ENCODE results near the gene LIN52. TPM values are rescaled to one million over a fixed set of nuclear protein-coding genes. Genes with fewer than 3 reads are reported as not detected.
"Not testable (repeated sequence)": the region's sequence is repeated elsewhere in the genome, so short reads cannot be mapped to it uniquely, and the experiment has no call there.

LIN52 gene
- total RNA-seq, 1 donor from 2014 or later: 5.1 TPM

DNA sequence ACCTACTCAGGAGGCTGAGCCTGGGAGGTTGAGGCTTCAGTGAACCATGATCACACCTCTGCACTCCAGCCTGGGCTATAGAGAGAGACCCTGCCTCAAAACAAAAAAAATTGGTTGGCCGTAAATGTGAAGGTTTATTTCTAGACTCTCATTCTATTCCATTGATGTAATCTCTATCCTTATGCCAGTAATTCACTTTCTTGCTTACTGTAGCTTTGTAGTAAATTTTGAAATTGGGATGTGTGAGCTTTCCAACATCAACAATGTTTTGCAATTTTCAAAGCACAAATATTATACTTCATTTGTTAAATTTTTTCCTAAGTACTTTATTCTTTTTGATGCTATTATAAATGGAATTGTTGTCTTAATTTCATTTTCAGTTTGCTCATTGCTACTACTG is 24.6 kb downstream of the LIN52 start:
- no peak for DNase-seq (ENCODE audit: low read depth)

DNA sequence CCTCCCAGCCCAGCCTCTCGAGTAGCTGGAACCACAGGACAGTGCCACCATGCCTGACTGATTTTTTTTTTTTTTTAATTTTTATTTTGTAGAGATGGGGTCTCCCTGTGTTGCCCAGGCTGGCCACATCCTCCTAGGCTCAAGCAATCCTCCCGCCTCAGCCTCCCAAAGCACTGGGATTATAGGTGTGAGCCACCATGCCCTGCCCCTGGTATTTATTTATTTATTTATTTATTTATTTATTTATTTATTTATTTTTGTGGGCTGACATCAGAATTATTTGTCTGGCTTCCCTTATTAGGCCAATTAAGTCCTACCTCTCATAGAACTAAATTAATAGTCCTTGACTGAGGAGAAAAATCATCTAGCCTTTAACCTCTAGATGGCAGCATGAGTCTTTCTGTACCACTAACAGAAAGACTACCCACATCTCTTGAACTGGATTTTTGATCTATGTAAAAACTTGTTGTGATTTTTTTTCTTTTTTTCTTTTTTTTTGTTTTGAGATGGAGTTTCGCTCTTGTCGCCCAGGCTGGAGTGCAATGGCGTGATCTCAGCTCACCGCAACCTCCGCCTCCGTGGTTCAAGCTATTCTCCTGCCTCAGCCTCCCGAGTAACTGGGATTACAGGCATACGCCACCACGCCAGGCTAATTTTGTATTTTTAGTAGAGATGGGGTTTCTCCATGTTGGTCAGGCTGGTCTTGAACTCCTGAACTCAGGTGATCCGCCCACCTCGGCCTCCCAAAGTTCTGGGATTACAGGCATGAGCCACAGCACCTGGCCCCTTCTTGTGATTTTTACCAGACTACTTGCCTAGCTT is 26.9 kb downstream of the LIN52 start:
- DNase-seq (ENCODE audit: low read depth): peak; percentile 72

DNA sequence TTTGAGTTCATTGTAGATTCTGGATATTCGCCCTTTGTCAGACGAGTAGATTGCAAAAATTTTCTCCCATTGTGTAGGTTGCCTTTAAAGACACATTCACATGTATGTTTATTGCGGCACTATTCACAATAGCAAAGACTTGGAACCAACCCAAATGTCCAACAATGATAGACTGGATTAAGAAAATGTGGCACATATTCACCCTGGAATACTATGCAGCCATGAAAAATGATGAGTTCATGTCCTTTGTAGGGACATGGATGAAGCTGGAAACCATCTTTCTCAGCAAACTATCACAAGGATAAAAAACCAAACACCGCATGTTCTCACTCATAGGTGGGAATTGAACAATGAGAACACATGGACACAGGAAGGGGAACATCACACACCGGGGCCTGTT is 40.7 kb downstream of the LIN52 start:
- DNase-seq (ENCODE audit: low read depth): not testable (repeated sequence)

DNA sequence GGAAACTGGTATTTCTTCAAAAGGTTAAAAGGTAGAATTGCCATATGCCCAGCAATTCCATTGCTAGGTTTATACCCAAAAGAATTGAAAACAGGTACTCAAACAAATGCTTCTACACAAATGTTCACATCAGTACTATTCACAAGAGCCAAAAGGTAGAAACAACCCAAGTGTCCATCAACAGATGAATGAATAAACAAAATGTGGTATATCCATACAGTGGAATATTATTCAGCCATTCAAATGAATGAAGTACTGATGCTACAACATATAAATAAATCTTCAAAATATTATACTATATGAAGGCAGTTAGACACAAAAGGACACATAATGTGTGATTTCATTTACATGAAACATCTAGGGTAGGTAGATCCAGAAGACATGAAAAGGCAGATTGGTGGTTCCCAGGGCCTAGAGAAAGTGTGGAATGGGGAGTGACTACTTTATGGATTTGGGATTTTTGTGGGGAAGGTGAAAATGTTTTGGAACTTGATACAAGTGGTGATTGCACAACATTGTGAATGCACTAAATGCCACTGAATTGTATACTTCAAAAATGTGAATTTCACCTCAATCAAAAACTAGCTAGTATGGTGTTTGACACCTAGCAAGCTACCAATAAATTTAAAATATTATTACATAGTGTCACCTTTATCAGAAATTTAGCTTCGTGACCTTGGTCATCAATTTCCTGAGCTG is 41.7 kb downstream of the LIN52 start:
- DNase-seq (ENCODE audit: low read depth): no peak

DNA sequence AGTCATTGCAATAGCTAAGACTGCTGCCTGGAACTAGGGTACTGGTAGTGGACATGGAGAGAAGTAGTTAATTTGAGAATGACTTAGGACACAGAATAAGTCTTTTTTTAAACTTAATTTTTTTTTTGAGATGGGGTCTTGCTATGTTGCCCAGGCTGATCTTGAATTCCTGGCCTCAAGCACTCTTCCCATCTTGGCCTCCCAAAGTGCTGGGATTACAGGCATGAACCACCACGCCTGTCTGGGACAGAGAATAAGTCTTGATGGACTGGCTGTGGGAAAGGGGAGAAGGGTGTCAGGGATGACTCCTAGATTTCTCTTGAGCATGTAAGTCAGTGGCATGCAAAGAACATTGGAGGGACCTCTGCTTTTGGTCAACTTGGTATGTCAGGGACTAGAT is 42.9 kb downstream of the LIN52 start:
- DNase-seq (ENCODE audit: low read depth): no peak

DNA sequence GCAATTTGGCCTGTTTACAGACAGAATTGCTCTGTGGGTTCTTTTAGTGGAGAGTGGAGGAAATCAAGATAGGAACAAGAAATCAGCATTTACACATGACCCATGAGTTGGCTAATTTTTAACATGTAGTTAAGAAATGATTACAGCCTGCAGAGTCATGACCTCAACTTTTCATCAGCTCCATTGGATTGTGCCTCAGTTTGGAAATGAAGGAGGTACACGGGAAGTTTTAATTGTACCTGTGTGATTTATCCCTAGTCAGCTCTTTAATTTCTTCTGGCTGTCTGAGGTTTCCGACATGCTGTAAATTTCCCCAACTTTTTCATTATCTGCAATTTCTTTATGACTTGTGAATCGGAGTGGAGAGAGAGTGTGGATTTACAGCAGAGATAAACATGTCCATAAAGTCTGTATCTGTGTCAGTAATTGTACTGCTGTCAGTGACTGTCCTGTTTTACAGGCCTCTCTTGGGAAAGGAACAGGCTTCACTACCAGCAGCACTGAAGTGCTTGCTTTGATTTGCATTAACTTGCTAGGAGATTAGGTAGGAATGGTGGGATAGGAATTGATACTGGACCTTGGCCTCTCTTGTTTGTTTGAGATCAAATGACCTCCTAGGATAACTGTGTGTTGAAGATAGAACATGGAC is 49.2 kb downstream of the LIN52 start:
- DNase-seq (ENCODE audit: low read depth): peak; percentile 80

DNA sequence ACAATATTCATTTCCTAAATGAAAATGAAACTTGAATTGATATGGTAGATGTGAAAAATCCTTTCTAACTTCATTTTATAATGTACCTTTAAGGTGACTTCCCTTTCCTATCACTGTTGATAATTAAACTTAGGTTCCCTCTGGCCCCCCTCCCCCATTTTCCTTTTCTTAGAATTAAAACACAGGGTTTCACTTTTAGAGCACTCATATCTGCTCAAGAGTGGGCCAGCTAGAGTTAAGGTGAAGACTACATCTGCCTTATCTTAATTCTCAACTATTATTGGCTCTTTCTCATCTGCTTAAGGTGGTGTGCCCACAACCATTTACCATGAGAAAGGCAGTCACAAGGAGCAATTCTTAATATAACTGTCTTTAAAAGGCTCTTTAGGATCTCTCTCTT is 49.7 kb downstream of the LIN52 start:
- DNase-seq (ENCODE audit: low read depth): no peak

DNA sequence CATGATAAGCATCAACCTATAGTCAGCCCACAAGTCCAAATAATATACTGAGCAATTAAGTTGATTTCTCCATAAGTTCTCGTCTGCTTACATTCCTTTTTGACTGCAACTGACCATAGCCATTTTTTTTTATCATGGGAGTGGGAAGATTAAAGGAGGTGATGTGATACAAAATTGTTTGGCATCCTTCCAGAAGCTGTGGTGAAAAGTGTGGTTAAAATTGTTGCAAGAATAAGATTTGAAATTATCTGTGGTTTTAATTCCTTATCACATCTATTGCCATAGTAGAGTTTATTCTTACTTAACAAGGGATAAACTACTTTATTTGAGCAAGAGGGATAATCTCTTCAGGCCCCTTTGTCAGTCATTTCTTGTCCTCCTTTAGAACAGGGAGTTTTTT is 50.7 kb downstream of the LIN52 start:
- peak; percentile 30 for DNase-seq (ENCODE audit: low read depth)

DNA sequence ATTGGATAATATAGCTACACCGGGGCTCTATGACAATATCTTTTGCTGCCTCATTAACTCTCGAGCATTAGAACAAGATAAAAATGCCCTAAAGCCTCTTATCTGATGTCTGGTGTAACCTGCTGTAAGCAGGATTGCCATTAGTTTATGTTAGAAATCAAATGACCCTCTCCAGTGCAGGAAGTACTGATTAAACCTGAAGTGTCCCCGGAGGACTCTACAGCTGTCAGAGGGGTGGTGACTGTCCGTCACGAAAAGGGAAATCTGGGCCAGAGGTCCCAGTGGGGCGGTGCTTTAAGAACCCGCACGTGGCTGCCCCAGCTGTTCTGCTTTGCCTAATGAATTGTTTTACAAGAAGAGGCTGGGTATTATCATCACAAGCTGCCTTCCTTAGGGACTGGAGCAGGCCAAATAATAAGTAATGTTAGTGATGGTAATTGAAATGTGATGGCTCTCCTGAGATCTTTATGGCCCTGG is 55.7 kb downstream of the LIN52 start:
- DNase-seq (ENCODE audit: low read depth): peak; percentile 15

DNA sequence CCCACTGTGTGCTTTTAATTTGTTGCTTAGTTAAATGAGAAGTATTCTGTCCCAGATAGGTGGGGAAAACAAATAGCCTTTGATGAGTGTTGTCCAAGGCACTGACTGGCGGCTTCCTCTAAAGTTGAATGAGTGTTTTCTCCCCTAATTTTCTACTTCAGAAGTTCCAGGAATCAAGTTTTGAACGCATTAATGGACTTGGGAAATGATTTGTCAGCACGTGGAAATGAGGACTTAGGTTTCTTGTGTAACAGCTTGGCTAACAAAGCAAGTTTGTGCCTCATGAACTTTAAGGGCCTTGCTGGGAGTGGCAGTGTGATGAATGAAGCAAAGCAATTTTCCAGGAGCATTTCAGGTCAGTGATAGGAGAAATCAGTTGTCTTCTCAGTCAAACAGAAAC is 56.9 kb downstream of the LIN52 start:
- peak; percentile 95 for DNase-seq (ENCODE audit: low read depth)

DNA sequence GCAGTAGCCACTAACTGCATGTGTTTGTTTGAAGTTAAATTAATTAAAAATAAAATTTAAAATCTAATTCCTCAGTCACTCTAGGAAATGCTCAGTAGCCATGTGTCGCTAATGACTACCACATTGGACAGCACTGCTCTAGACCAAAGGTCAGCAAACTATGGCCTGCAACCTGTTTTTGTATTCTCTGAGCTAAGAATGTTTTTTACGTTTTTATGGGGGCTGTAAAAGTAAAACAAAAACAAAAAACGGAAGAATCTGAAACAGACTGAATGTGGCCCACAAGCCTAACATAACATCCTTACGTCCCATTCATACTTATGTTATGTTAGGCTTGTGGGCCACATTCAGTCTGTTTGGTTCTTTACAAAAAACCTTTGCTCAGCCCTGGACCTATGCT is 57.8 kb downstream of the LIN52 start:
- no peak for DNase-seq (ENCODE audit: low read depth)

DNA sequence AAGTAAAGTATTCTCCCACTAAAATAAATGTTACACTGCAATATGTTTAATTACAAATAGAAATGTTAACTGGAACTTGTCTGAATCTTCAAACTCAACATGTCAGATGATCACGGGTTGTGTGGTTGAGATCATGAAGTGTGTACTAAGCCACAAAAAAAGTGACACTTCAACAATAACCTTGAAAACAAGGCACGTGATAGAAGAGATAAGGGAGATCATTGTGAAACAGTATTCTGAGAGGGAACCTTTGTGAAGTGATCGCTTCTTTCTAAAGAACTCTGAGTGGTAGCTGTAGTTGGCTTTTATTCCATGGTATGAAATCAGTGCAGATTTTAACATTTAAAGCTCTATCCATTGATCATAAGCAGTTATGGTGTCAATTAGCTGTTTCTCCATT is 60.0 kb downstream of the LIN52 start:
- no peak for DNase-seq (ENCODE audit: low read depth)

DNA sequence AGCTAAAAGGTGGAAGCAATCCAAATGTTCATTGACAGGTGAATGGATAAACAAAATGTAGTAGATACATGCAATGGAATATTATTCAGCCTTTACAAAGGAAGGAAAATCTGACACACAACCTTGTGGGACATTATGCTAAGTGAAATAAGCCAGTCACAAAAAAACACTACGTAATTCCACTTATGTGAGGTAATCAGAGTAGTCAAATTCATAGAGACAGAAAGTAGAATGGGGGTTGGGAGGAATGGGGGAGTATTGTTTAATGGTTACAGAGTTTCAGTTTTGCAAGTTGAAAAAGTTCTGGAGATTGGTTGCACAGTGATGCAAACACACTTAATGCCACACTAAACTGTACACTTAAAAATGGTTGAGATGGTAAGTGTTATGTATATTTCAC is 62.8 kb downstream of the LIN52 start:
- no peak for DNase-seq (ENCODE audit: low read depth)

DNA sequence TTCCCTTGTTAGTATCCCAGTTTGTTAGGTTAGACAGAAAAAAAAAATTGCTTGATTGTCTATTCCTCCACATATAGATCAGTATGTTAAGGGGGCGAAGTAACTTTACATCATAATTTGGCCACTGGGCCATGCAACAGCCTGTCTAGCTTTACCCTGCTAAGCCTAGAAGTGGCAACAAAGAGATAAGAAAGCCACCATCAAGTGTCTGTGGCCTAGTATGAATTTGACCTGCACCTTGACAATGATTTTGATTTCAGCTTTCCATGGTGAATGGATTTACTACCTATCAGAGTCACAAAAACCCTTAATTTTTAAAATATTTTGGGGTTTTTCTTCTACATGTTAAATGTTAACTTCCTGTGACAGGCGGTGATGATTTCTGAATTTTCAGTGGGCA is 63.9 kb downstream of the LIN52 start:
- no peak for DNase-seq (ENCODE audit: low read depth)

DNA sequence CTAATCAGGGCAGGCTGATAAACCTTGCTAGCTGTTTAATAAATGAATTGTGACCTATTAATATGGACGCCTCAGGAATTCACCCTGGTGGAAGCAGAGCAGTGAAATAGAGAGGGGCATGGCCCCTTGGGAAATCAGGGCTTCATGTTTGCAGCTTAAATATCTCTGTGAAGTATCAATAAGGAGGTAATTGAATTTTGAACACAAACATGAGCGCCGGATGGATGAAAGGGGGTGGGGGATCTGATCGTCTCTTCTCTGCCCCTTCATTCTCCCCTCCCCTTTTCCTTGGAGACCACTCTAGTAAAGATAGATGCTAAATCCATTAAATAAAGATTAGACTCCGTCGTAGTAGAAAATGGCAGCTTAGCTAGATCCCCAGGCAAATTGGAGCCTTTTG is 70.5 kb downstream of the LIN52 start:
- no peak for DNase-seq (ENCODE audit: low read depth)

DNA sequence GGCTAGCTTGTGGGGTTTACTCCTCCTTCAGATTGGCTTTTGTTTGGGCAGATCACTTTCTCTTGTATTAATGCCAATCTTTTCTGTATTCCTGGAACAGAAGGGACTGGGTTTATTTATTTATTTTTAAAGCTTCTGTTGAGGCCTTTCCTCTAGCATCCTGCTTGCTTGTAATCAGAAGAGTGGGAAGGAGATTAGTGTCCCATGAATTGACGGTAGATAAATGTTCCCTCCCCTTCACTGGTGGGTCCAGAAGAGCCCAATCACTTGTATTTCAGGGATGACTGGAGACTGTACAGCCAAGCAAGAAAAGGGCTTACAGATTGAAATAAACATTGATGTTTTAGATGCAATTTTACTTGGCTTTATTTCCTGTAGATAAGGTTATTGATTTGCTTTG is 71.0 kb downstream of the LIN52 start:
- DNase-seq (ENCODE audit: low read depth): no peak

DNA sequence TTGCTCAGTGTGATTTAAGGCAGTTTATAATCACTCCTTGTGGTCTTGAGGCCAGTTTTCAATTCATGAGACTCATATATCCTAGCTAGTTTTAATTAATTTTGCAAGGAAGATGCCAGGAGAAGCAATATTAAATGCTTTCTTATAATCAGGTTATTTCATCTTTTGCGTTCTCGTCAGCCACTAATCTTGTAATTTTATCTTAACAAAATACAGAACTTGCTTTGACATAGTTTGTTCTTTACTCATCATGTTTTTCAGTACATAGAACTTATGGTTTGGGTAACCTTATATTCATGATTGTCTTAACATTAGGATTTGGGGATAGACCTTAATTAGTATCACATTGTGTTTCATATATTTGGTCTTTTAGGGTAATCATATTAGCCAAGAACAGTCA is 76.0 kb downstream of the LIN52 start:
- DNase-seq (ENCODE audit: low read depth): no peak

DNA sequence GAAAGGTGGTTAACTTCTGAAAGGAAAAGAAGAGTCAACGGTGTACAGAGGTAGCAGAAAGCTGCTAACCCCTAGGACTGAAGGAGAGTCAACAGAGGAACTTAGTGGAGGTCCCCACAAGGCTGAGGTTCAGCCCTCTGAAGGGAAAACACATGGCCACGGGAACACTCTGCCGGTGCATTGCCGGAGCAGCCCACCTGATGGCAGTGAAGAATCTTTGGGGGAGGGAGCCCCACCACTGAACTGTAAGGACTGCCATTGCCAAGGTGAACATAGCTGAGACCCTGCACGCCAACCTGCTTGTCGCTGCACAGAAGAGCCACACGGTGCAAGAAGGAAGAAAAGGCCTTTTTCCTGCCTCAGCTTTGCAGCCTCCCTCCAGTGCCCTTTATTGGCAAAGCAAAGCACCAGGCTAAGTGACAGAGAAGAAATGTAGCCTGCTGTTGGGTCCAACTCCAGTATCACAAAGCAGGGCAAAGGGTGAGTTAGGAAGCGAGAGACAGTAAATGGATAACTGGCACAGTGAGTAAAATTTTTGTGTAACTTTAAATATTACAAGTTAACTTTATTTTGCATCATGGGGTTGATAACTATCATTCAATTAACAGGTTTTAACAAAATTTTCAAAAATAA is 76.9 kb downstream of the LIN52 start:
- DNase-seq (ENCODE audit: low read depth): no peak

DNA sequence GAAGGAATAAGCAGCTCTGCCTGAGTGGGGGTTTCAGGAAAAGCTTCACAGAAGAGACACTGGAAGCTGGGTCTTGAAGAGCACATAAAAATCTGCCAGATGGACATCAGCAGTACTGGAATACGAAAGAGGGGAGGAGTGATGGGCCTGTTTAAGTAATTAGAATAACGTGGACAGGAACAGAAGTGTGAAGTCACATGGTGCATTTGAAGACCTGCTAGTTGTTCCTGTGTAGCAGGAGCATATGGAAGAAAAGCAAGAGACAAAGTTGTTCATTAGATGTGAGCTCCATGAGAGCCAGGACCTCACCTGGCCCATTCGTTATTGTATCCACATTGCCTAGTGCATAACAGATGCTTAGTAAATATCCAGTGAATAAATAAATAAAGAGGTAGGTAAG is 85.2 kb downstream of the LIN52 start:
- DNase-seq (ENCODE audit: low read depth): no peak

DNA sequence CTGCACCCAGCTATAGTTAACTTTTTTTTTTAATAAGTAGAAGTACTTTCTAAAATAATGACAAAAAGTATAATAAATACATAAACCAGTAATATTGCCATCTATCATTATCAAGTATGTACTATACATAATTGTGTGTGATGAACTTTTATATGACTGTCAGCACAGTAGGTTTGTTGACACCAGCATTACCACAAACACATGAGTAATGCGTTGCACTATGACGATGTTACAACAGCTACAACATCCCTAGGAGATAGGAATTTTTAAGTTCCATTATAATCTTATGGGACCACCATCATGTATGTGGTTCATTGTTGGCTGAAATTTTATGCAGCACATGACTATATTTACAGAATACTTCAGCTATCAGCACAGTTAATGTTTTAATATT is 91.6 kb downstream of the LIN52 start:
- no peak for DNase-seq (ENCODE audit: low read depth)

DNA sequence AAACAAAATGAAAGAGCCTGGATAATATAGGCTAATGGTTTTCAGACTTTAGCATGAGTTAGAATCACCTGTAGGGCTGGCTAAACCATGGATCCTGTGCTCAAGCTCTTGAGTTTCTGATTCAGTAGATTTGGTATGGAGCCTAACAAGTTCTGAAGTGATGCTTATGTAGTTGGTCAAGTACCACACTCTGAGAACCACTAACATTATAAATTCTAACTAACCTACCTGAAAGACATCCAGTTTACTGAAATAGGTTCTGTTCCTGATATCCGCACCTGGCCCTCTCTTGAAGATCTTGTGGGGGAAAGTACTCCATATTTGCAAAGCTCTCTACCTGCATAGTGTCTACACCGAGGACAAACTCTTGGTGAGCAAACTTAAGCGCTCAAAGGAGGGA is 95.1 kb downstream of the LIN52 start:
- DNase-seq (ENCODE audit: low read depth): no peak

DNA sequence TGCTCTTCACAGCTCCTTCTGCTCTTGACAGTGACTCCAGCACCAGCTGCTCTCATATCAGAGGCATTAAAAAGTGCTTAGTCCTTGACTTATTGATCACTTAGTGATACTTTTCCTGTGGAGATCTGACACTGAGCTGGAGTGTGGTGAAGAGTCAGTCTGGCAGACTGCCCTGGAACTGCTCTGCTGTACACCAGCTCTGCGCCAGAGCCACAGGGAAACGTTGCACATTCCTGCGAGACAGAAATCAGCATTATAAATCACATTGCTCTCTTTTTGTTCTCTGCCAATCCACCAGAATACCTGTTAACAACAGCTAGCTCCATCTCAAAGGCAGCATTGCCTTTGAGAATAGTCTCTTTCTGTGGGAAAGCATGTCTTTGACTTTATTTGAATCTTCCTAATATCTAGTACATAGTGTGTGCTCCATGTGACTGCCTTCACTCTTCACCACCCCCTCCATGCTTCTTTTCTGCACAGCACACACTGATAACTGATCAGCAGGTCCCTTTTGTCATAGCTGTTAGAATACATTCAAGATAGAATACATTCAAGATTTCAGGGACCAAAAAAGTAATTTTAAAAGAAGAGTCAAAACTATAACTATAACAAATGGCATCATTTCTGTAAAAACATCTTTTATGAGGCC is 106.3 kb downstream of the LIN52 start:
- DNase-seq (ENCODE audit: low read depth): no peak

Data from renal cortical epithelial cell (primary cell).